Small intestine (tissue), 7 donors: ENCODE results near the gene TK2. TPM values are rescaled to one million over a fixed set of nuclear protein-coding genes. Genes with fewer than 3 reads are reported as not detected.
A peak's percentile ranks its signal among the peaks of the same experiment; 100 is the strongest.

ENCODE experiments used
- DNase-seq, 2 donors: peaks; one replicate each; pipeline versions ENCODE4 v3.0.0 to v3.0.0-alpha.2; 2013
- FAIRE-seq: peaks from 2 replicates; lab custom pipeline; 2012; peaks lifted over from hg19 to GRCh38; lab: Jason Lieb, UNC
- H3K27ac ChIP-seq, 3 donors: one replicate each; pipeline ENCODE4 v1.5.1; 2013; ENCODE audit warnings: low read length in 2 of 3, mild to moderate bottlenecking in 2 of 3, control low read depth in 1 of 3, inconsistent platforms in 1 of 3, low read depth in 1 of 3, moderate library complexity in 1 of 3
- H3K27me3 ChIP-seq, 3 donors: one replicate each; pipeline ENCODE4 v1.6.1; 2013; ENCODE audit warnings: low read length in 3 of 3, inconsistent platforms in 1 of 3; ENCODE audit not compliant: control insufficient read depth in 3 of 3, insufficient read depth in 3 of 3
- H3K36me3 ChIP-seq, 3 donors: one replicate each; pipeline ENCODE4 v1.6.1; 2013; ENCODE audit warnings: low read length in 3 of 3, inconsistent platforms in 1 of 3, low read depth in 1 of 3, mild to moderate bottlenecking in 1 of 3, moderate library complexity in 1 of 3; ENCODE audit not compliant: control insufficient read depth in 3 of 3, insufficient read depth in 2 of 3
- H3K4me1 ChIP-seq, 3 donors: one replicate each; pipeline ENCODE4 v1.6.1; 2013; ENCODE audit warnings: low read length in 2 of 3, inconsistent platforms in 1 of 3, low read depth in 1 of 3, mild to moderate bottlenecking in 1 of 3, moderate library complexity in 1 of 3; ENCODE audit not compliant: control insufficient read depth in 3 of 3, insufficient read depth in 2 of 3
- H3K4me3 ChIP-seq, 3 donors: one replicate each; pipeline ENCODE4 v1.5.1; 2013; ENCODE audit warnings: low read length in 3 of 3, control low read depth in 1 of 3, inconsistent platforms in 1 of 3, low read depth in 1 of 3, mild to moderate bottlenecking in 1 of 3, moderate library complexity in 1 of 3
- H3K9me3 ChIP-seq, 2 donors: one replicate each; pipeline ENCODE4 v1.6.1; 2013; ENCODE audit warnings: low read depth in 1 of 2, low read length in 1 of 2; ENCODE audit not compliant: control insufficient read depth in 2 of 2, insufficient read depth in 1 of 2
- WGBS, 3 donors: extraction: QIAGEN DNeasy Blood & Tissue Kit; methylation state at CpG; one replicate each; pipeline ENCODE4 v1.1.7; 2013; 5-methylcytosine and 5-hydroxymethylcytosine counted together
- polyA plus RNA-seq, 4 donors: library from polyadenylated mRNA; stranded (reverse) in 3 of 4; unstranded in 1 of 4; fragments of 200-250 nt in 3 of 4; fragments of 120-200 nt in 1 of 4; gene quantifications; one replicate each; pipeline versions ENCODE4 v1.2.1 to v1.2.3, GENCODE V29; 2013
- donor health status: healthy with polysubstance abuse.
- donor health status: control.
- donor health status: control.
- donor health status: Bipolar disorder and iron deficiency.
- donor health status: healthy.

TK2 gene
- polyA plus RNA-seq, 4 donors: 9.2 to 21.3 (median 12.6) TPM

- Histone ChIP-seq H3K4me3 (no peak overlapping the region), H3K36me3 (no peaks in the 10 kb centered on the region), H3K27me3 (no peaks in the 10 kb centered on the region), H3K27ac (no peak overlapping the region), H3K9me3 (no peaks in the 10 kb centered on the region), H3K4me1 (no peaks in the 10 kb centered on the region)
- FAIRE-seq (no peak), DNase-seq (no peak)
- WGBS, 3 donors: 87 to 91% (median 90%) methylated on average over 14 of the region's 14 CpGs
Measured at GRCh38 chr16:66493490-66494401, 56.2 kb downstream of the TK2 start.

- Histone ChIP-seq H3K27ac (no peak overlapping the region), H3K9me3 (peaks cover 0 to 2% of the 10 kb centered on the region in 2 donors), H3K27me3 (no peaks in the 10 kb centered on the region), H3K4me3 (no peak overlapping the region), H3K36me3 (no peaks in the 10 kb centered on the region), H3K4me1 (no peaks in the 10 kb centered on the region)
- no peak for FAIRE-seq
- no peak for DNase-seq
- 80 to 84% (median 82%) methylated on average over 7 of the region's 7 CpGs for WGBS, 3 donors
Measured at GRCh38 chr16:66491716-66492064, 58.2 kb downstream of the TK2 start.

DNA sequence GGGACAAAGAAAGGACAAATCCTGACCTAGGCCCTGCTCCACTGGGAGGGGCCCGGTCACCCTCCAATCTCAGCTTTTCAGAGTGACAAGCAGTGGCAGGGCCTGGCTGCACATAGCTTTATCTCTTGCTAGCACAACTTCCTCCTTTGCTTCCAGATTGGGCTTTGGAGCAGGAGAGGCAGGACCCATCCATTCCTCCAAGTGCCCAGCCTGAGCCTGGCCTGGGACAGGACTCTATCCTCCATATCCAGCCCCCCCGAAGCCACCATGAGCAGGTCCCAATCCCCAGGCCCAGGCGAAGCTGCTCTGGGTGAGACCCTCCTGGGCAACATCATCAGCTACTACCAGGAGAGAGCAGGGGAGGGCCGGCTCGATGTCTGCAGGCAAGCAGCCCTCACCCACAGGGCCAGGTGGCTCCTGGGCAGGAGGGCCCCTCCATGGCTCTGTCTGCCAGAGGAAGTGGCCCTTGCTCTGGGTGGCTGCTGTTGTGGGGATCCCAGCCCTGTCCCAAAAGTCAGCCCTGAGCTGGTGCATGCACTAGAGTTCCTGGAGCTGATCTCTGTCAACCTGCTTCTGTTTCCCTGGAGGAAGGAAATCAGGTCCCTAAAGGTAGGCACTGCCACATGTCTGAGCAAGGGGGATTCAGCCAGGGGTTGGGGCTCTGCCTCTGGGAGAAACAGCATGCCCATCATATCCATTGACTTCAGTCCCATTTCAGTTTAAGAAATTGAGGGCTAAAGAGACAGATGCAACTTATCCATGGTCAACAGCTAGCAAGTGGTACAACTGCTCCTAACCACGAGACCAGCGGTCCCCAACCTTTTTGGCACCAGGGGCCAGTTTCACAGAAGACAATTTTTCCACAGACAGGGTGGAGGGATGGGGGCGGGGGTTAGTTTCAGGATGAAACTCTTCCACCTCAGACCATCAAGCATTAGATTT lies 58.9 kb downstream of the TK2 start:
- Histone ChIP-seq H3K4me3 (no peak overlapping the region), H3K27me3 (no peaks in the 10 kb centered on the region), H3K27ac (no peak overlapping the region), H3K36me3 (no peaks in the 10 kb centered on the region), H3K4me1 (no peaks in the 10 kb centered on the region), H3K9me3 (peaks cover 0 to 2% of the 10 kb centered on the region in 2 donors)
- DNase-seq (no peak), FAIRE-seq (no peak)
- WGBS, 3 donors: 78 to 83% (median 80%) methylated on average over 8 of the region's 8 CpGs

DNA sequence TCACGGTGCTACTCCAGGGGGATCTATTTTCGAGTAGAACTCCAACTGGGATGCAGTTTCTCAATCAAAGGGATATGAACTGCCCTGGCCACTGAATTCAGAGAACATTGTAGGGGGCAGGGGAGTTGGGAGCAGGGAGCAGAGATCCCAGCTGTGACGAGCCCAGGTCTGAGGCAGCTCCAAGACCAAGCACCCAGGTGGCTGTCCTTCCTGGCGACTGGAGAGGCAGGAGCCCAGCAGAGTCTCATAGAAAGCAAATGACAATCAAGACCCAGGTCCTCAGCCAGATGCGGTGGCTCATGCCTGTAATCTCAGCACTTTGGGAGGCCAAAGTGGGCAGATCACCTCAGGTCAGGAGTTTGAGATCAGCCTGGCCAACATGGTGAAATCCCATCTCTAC lies 60.1 kb downstream of the TK2 start:
- Histone ChIP-seq H3K4me3 (no peak overlapping the region), H3K27ac (no peak overlapping the region), H3K27me3 (no peaks in the 10 kb centered on the region), H3K9me3 (peaks cover 0 to 2% of the 10 kb centered on the region in 2 donors), H3K36me3 (no peaks in the 10 kb centered on the region), H3K4me1 (no peaks in the 10 kb centered on the region)
- 84 to 91% (median 90%) methylated on average over 5 of the region's 5 CpGs for WGBS, 3 donors
- FAIRE-seq (no peak), DNase-seq (no peak)

DNA sequence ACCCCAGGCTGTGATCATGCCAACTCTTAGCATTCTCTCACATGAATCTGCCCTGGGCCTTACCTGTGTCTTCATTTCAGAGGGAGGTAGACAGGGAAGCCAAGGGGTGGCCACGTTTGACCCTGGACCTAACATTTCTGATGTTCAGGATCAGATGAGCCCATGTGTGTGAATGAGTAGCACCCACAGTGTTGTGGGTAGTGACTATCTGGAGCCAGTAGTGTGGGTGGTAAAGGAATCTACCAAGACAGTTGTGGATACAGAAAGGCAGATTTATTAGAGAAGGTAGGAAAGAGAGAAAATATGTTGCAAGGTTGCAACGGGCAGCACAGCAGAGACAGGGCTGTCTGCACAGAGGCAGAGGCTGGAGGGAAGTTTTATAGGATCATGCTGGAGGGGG lies 60.5 kb downstream of the TK2 start:
- FAIRE-seq (no peak), DNase-seq (no peak)
- no peaks in the 10 kb centered on the region for H3K4me1 ChIP-seq
- H3K27ac ChIP-seq: no peak overlapping the region
- WGBS, 3 donors: 75 to 83% (median 76%) methylated on average over 2 of the region's 2 CpGs
- H3K36me3 ChIP-seq: no peaks in the 10 kb centered on the region
- H3K9me3 ChIP-seq: peaks cover 0 to 2% of the 10 kb centered on the region in 2 donors
- H3K4me3 ChIP-seq: no peak overlapping the region
- H3K27me3 ChIP-seq: no peaks in the 10 kb centered on the region

DNA sequence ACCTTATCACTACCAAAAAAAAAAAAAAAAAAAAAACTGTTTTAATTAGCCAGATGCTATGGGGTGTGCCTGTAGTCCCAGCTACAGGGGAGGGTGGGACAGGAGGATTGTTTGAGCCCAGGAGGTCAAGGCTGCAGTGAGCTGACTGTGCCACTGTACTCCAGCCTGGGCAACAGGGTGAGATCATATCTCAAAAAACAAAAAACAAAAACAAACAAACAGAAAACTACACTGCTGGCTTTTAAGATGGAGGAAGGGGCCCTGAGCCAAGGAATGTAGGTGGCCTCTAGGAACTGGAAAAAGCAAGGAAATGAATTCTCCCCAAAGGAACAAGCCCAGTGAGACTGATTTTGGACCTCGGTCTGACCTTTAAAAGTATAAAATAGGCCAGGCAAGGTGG lies 61.4 kb downstream of the TK2 start:
- 88 to 96% (median 91%) methylated on average over 1 of the region's 1 CpG for WGBS, 3 donors
- DNase-seq (no peak), FAIRE-seq (no peak)
- H3K27ac ChIP-seq: no peak overlapping the region
- H3K36me3 ChIP-seq: no peaks in the 10 kb centered on the region
- no peaks in the 10 kb centered on the region for H3K27me3 ChIP-seq
- no peaks in the 10 kb centered on the region for H3K4me1 ChIP-seq
- H3K9me3 ChIP-seq: peaks cover 0 to 2% of the 10 kb centered on the region in 2 donors
- no peak overlapping the region for H3K4me3 ChIP-seq

DNA sequence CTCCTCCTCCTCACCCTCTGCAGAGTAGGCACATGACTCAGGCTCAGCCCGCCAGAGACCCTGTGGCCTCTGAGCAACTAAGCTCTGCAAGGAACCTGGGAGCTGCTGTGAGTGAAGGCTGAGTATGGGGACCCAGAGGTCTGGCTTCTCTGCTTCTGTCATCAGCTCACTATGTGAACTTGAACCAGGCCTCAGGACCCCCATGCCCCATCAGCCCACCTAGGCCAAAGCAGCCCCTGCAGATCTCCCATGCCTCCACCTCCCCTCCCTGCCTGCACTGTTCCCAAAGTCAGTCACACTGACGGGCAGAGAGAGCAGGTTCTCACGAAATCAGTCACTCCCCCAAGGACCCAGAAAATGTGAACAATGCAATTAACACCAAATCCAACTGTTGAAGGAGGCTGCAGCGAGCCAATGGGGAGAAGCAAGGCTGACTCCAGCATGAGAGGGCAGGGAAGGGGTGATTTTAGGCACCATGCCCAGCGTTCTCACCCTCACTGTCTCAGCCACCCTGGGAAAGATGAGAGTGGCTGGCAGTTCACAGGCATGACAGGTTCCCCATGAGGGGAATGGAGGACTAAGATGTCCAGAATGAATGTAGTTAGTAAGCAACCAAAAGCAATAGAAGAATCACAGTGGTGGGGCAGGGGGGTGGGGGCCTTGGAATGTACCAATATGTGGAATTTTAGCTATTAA lies 62.2 kb downstream of the TK2 start:
- H3K9me3 ChIP-seq: peaks cover 0 to 2% of the 10 kb centered on the region in 2 donors
- DNase-seq: no peak
- H3K27ac ChIP-seq: peak overlapping the region in 1 of 3 donors; percentile 36
- no peak overlapping the region for H3K4me3 ChIP-seq
- no peaks in the 10 kb centered on the region for H3K27me3 ChIP-seq
- FAIRE-seq: no peak
- no peaks in the 10 kb centered on the region for H3K4me1 ChIP-seq
- WGBS, 3 donors: 82 to 89% (median 84%) methylated on average over 5 of the region's 5 CpGs
- no peaks in the 10 kb centered on the region for H3K36me3 ChIP-seq
